K562 (cell line): Measurements from ENCODE around the gene CNTN5. TPM values are rescaled to one million over a fixed set of nuclear protein-coding genes. Genes with fewer than 3 reads are reported as not detected.

Source experiments
- CEBPB ChIP-seq: fragments of 450-650 bp; IDR thresholded peaks from 2 replicates; pipeline ENCODE4 v1.6.1; 2016; ENCODE audit warnings: missing genetic modification characterization, missing compliant biosample characterization
- CHD1 ChIP-seq: fragments of 200-600 bp; sonication (generic); IDR thresholded peaks from one replicate; pipeline ENCODE4 v1.6.1; 2012; ENCODE audit warnings: mild to moderate bottlenecking, moderate library complexity, low read length, inconsistent platforms
- ELK3 ChIP-seq: fragments of 450-650 bp; formaldehyde crosslinking; IDR thresholded peaks from 2 replicates; pipeline ENCODE4 v1.4.0; 2020; ENCODE audit warnings: mild to moderate bottlenecking
- HNRNPUL1 ChIP-seq: fragments of 200-400 bp; formaldehyde crosslinking; IDR thresholded peaks from 2 replicates; pipeline ENCODE4 v1.6.1; 2017; ENCODE audit warnings: low read length
- MEIS2 ChIP-seq: fragments of 450-650 bp; IDR thresholded peaks from 2 replicates; pipeline ENCODE4 v1.6.1; 2014; ENCODE audit warnings: mild to moderate bottlenecking; ENCODE audit not compliant: partially characterized antibody
- NFRKB ChIP-seq: fragments of 450-650 bp; IDR thresholded peaks from 2 replicates; pipeline ENCODE4 v1.6.1; 2016; ENCODE audit warnings: low read depth
- PHF20 ChIP-seq: fragments of 450-650 bp; IDR thresholded peaks from 2 replicates; pipeline ENCODE4 v1.6.1; 2018; ENCODE audit not compliant: partially characterized antibody
- REST ChIP-seq, 2 experiments: fragments of 450-650 bp; formaldehyde crosslinking in 1 of 2; IDR thresholded peaks; 2 replicates each; pipeline versions ENCODE4 v1.4.0 to v1.6.1; 2014 to 2020; ENCODE audit warnings: mild to moderate bottlenecking in 2 of 2, borderline replicate concordance in 1 of 2, low read depth in 1 of 2
- TEAD1 ChIP-seq, 2 experiments: fragments of 450-650 bp in 1 of 2; sonication (generic) in 1 of 2; formaldehyde crosslinking; IDR thresholded peaks; 2 replicates each; pipeline versions ENCODE4 v1.4.0 to v1.8.0; 2020 to 2022; ENCODE audit warnings: mild to moderate bottlenecking in 2 of 2, missing genetic modification reagents in 1 of 2
- ZNF778 ChIP-seq: fragments of 450-650 bp; formaldehyde crosslinking; IDR thresholded peaks from 2 replicates; pipeline ENCODE4 v1.4.0; 2020; ENCODE audit warnings: mild to moderate bottlenecking, moderate library complexity
- polyA plus RNA-seq, 8 experiments: library from polyadenylated mRNA; depleted of rRNA in 4 of 8; stranded (reverse) in 5 of 8; unstranded in 3 of 8; fragments of >200 nt; fragmentation: Nextera tagmentation in 2 of 8; fragmentation: Illumina TruSeq in 1 of 8; extraction: Ambion mirVana in 2 of 8; extraction: Trizol in 1 of 8; gene quantifications; 2 replicates each; pipeline versions ENCODE4 v1.2.1 to v1.2.3, GENCODE V29; 2011 to 2014; ENCODE audit warnings: inconsistent platforms in 1 of 8, missing spikeins in 1 of 8
- total RNA-seq, 7 experiments: library from RNA; depleted of rRNA in 6 of 7; stranded (reverse); fragments of >200 nt in 6 of 7; fragmentation: Illumina TruSeq in 2 of 7; extraction: Trizol in 2 of 7; gene quantifications; 2 replicates each; pipeline versions ENCODE4 v1.2.1 to v1.2.3, GENCODE V29; 2011 to 2021; ENCODE audit warnings: low replicate concordance in 1 of 7
- TF ChIP-seq, protein P1 (sequence below): fragments of 250-450 bp; sonication (Bioruptor Pico); IDR thresholded peaks from 2 replicates; pipeline ENCODE4 v1.4.0; 2020; ENCODE audit warnings: mild to moderate bottlenecking, moderate library complexity
- TF ChIP-seq, protein P2 (sequence below): fragments of 150-350 bp; conservative IDR thresholded peaks from 2 replicates; pipeline ENCODE4 v1.6.1; 2014; ENCODE audit warnings: low read length

Gene CNTN5
- total and polyA plus RNA-seq, 9 of the 15 experiments (the other 6 are each of a cell fraction or from before 2014, with no cell fraction given): 0.03 TPM; not detected in 8

GRCh38 chr11:99812516-99812915 lies 791.8 kb downstream of the CNTN5 start (continued):
- no peak for TF ChIP-seq REST (IDR thresholded peaks at IDR 0.05; ENCODE audit: borderline replicate concordance)
- TF ChIP-seq REST (CRISPR knock-in tag; IDR thresholded peaks at IDR 0.05; ENCODE audit: low read depth): no peak
- no peak for TF ChIP-seq CEBPB (tag)
- no peak for TF ChIP-seq NFRKB
- TF ChIP-seq, protein P1, sequence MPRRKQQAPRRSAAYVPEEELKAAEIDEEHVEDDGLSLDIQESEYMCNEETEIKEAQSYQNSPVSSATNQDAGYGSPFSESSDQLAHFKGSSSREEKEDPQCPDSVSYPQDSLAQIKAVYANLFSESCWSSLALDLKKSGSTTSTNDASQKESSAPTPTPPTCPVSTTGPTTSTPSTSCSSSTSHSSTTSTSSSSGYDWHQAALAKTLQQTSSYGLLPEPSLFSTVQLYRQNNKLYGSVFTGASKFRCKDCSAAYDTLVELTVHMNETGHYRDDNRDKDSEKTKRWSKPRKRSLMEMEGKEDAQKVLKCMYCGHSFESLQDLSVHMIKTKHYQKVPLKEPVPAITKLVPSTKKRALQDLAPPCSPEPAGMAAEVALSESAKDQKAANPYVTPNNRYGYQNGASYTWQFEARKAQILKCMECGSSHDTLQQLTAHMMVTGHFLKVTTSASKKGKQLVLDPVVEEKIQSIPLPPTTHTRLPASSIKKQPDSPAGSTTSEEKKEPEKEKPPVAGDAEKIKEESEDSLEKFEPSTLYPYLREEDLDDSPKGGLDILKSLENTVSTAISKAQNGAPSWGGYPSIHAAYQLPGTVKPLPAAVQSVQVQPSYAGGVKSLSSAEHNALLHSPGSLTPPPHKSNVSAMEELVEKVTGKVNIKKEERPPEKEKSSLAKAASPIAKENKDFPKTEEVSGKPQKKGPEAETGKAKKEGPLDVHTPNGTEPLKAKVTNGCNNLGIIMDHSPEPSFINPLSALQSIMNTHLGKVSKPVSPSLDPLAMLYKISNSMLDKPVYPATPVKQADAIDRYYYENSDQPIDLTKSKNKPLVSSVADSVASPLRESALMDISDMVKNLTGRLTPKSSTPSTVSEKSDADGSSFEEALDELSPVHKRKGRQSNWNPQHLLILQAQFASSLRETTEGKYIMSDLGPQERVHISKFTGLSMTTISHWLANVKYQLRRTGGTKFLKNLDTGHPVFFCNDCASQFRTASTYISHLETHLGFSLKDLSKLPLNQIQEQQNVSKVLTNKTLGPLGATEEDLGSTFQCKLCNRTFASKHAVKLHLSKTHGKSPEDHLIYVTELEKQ (CRISPR knock-in tag): no peak
- no peak for TF ChIP-seq TEAD1 (CRISPR knock-in tag; IDR thresholded peaks at IDR 0.05)
- TF ChIP-seq ZNF778 (CRISPR knock-in tag): no peak
- no peak for TF ChIP-seq PHF20
- no peak for TF ChIP-seq MEIS2
- TF ChIP-seq HNRNPUL1: no peak
- TF ChIP-seq ELK3 (CRISPR knock-in tag): no peak
- TF ChIP-seq, protein P2, sequence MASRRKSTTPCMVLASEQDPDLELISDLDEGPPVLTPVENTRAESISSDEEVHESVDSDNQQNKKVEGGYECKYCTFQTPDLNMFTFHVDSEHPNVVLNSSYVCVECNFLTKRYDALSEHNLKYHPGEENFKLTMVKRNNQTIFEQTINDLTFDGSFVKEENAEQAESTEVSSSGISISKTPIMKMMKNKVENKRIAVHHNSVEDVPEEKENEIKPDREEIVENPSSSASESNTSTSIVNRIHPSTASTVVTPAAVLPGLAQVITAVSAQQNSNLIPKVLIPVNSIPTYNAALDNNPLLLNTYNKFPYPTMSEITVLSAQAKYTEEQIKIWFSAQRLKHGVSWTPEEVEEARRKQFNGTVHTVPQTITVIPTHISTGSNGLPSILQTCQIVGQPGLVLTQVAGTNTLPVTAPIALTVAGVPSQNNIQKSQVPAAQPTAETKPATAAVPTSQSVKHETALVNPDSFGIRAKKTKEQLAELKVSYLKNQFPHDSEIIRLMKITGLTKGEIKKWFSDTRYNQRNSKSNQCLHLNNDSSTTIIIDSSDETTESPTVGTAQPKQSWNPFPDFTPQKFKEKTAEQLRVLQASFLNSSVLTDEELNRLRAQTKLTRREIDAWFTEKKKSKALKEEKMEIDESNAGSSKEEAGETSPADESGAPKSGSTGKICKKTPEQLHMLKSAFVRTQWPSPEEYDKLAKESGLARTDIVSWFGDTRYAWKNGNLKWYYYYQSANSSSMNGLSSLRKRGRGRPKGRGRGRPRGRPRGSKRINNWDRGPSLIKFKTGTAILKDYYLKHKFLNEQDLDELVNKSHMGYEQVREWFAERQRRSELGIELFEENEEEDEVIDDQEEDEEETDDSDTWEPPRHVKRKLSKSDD: no peak
- TF ChIP-seq CHD1: no peak
